Right lobe of liver (tissue), 6 donors: Measurements from ENCODE around the gene DNLZ. TPM values are rescaled to one million over a fixed set of nuclear protein-coding genes. Genes with fewer than 3 reads are reported as not detected.

Source experiments
- ATAC-seq, 4 donors: fragments of 200-7000 bp; cut with Tn5 transposase; one replicate each; pipeline ENCODE4 v1.9.1; 2020; ENCODE audit warnings: mild to moderate bottlenecking in 4 of 4, moderate library complexity in 4 of 4
- DNase-seq, 3 donors: peaks; one replicate each; pipeline ENCODE4 v3.0.0-alpha.2; 2020
- H3K27ac ChIP-seq, 3 donors: fragments of 200-600 bp; one replicate each; pipeline ENCODE4 v1.8.0; 2022
- H3K27me3 ChIP-seq, 2 donors: fragments of 200-600 bp; one replicate each; pipeline ENCODE4 v1.8.0; 2022
- H3K36me3 ChIP-seq, 4 donors: fragments of 200-600 bp; sonication (generic) in 1 of 4; one replicate each; pipeline versions ENCODE4 v1.5.1 to v1.8.0; 2017 to 2022; ENCODE audit warnings: control low read depth in 1 of 4
- H3K4me1 ChIP-seq, 4 donors: fragments of 200-600 bp; sonication (generic) in 1 of 4; one replicate each; pipeline versions ENCODE4 v1.5.1 to v1.8.0; 2017 to 2022; ENCODE audit warnings: control low read depth in 1 of 4
- H3K4me3 ChIP-seq, 3 donors: fragments of 200-600 bp; one replicate each; pipeline ENCODE4 v1.8.0; 2022
- H3K9me3 ChIP-seq, 4 donors: fragments of 200-600 bp; sonication (generic) in 1 of 4; one replicate each; pipeline versions ENCODE4 v1.5.1 to v1.8.0; 2017 to 2022; ENCODE audit warnings: control low read depth in 1 of 4
- POLR2A ChIP-seq: fragments of 450-650 bp; IDR thresholded peaks from one replicate; pipeline ENCODE4 v1.6.1; 2017; ENCODE audit warnings: antibody characterized with exemption, mild to moderate bottlenecking
- WGBS: methylation state at CpG from one replicate; pipeline ENCODE4 v1.1.6; 2018; ENCODE audit warnings: low coverage, low lambda C conversion rate; ENCODE audit not compliant: insufficient coverage; ENCODE audit errors: missing lambda C conversion rate; 5-methylcytosine and 5-hydroxymethylcytosine counted together
- intact Hi-C, 2 donors: fragments of 100-400 bp; cut with DNase I; formaldehyde crosslinking; loops; one replicate each; pipeline versions ENCODE4 v1.11.2 to v1.14.1; 2022
- total RNA-seq, 6 experiments: library from RNA; depleted of rRNA in 2 of 6; stranded (reverse); fragments of >200 nt in 2 of 6; fragmentation: NEBNext Ultra II Directional in 3 of 6; extraction: Animal tissue kit (Norgen Biotek cat#: 25700) in 3 of 6; gene quantifications; one replicate each; pipeline versions ENCODE4 v1.1.0 to v1.2.4, GENCODE V29; 2016 to 2023
- TF ChIP-seq, protein P1 (sequence below), 4 donors: fragments of 200-600 bp in 3 of 4; fragments of 450-650 bp in 1 of 4; IDR thresholded peaks; one replicate each; pipeline versions ENCODE4 v1.5.1 to v1.8.0; 2016 to 2022; ENCODE audit warnings: antibody characterized with exemption in 4 of 4, mild to moderate bottlenecking in 2 of 4
- donor health status: DM: no; HTN: yes; CAD: no.
- donor health status: DM: no; HTN: no; CAD: no.
- donor health status: DM: no; HTN: no; CAD: no.
- donor health status: DM: no; HTN: yes; CAD: no.
- donor health status: DM: no; HTN: yes; CAD: no.

DNLZ gene
- total RNA-seq, 6 experiments from 2014 or later = 5.0 to 26.0 (median 10.4) TPM

DNA sequence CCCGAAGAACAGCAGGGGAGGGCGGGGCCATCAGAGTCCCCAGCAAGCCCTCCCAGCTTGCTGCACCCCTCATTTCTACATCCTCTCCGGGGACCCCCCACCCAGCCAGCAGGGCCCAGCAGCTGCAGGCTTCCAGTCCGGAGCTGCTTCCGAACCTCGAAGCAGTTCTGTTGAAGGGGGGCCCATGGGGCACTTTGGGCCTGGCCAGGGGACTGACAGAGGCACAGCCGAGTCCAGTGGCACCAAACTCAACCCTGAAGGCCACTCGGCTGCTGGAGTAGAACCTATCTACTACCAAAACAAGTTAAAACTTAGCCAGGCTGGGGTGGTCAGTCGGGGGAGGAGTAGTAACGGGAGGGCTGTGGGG is 51.6 kb downstream of the DNLZ start:
- TF ChIP-seq POLR2A = no peak
- TF ChIP-seq, protein P1, sequence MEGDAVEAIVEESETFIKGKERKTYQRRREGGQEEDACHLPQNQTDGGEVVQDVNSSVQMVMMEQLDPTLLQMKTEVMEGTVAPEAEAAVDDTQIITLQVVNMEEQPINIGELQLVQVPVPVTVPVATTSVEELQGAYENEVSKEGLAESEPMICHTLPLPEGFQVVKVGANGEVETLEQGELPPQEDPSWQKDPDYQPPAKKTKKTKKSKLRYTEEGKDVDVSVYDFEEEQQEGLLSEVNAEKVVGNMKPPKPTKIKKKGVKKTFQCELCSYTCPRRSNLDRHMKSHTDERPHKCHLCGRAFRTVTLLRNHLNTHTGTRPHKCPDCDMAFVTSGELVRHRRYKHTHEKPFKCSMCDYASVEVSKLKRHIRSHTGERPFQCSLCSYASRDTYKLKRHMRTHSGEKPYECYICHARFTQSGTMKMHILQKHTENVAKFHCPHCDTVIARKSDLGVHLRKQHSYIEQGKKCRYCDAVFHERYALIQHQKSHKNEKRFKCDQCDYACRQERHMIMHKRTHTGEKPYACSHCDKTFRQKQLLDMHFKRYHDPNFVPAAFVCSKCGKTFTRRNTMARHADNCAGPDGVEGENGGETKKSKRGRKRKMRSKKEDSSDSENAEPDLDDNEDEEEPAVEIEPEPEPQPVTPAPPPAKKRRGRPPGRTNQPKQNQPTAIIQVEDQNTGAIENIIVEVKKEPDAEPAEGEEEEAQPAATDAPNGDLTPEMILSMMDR (IDR thresholded peaks at IDR 0.05) = no peak
- no peak for DNase-seq

DNA sequence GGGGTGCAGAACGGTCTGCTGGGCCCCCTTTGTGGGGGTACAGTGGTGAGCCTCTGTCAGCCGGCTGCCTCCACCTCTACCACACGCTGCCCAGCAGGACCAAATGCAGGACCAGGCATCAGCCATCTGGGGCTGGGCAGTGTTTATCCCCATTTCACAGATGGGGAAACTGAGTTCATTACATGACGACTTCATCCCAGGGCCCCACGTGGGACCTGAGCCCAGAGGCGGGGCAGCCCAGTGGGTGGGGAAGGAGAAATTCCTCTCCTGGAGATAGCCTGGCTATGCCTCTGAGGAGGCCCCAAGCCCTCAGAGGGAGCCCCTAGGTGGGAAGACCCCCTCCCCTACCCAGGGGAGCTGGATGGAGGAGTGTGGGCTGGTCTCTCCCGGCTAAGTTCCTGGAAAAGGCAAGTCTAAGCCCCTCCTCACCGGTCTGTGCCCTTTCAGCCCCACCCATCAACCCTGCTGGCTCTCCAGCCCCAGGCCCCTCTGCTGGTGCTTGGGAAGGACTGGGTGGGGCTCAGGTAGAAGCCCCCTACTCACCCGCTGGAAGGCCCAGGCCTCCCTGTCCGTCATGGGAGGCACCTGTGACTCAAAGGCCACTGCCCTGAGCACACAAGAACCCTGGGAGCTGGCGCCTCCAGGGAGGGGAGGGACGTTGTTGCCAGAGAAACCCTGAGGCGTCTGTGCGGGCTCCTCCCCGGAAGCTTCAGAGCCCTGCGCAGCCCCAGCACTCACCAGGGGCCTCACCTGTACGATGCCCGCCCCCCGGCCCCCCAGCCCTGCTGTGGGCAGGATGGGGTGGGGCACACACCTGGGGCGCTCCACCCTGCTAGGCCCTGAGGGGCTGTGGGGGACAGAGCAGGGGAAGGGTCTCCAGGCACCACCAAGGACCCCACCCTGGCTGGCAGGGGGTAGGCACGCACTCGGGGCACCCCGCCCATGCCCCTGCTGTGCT is 52.2 kb downstream of the DNLZ start:
- ATAC-seq (peak in 1 of 4 donors; percentile 73), DNase-seq (no peak)
- Histone ChIP-seq H3K27me3 (no peaks in the 10 kb centered on the region), H3K36me3 (no peaks in the 10 kb centered on the region), H3K9me3 (peaks cover 0 to 4% (median 0%) of the 10 kb centered on the region in 4 donors), H3K4me3 (no peak overlapping the region), H3K27ac (no peak overlapping the region), H3K4me1 (no peaks in the 10 kb centered on the region)
- no peak for TF ChIP-seq POLR2A
- TF ChIP-seq, protein P1 (IDR thresholded peaks at IDR 0.05) = no peak
- intact Hi-C loops = no loop called here
- no CpG with 5 or more reads among the region's 23 CpGs for WGBS

More for the DNA sequence above, 51.6 kb downstream of the DNLZ start:
- Histone ChIP-seq H3K36me3 (no peaks in the 10 kb centered on the region), H3K27ac (no peak overlapping the region), H3K27me3 (no peaks in the 10 kb centered on the region), H3K4me3 (no peak overlapping the region), H3K4me1 (no peaks in the 10 kb centered on the region), H3K9me3 (peaks cover 0 to 4% (median 0%) of the 10 kb centered on the region in 4 donors)
- WGBS = no CpG with 5 or more reads among the region's 10 CpGs
- ATAC-seq = no peak
- intact Hi-C loops = no loop called here

DNA sequence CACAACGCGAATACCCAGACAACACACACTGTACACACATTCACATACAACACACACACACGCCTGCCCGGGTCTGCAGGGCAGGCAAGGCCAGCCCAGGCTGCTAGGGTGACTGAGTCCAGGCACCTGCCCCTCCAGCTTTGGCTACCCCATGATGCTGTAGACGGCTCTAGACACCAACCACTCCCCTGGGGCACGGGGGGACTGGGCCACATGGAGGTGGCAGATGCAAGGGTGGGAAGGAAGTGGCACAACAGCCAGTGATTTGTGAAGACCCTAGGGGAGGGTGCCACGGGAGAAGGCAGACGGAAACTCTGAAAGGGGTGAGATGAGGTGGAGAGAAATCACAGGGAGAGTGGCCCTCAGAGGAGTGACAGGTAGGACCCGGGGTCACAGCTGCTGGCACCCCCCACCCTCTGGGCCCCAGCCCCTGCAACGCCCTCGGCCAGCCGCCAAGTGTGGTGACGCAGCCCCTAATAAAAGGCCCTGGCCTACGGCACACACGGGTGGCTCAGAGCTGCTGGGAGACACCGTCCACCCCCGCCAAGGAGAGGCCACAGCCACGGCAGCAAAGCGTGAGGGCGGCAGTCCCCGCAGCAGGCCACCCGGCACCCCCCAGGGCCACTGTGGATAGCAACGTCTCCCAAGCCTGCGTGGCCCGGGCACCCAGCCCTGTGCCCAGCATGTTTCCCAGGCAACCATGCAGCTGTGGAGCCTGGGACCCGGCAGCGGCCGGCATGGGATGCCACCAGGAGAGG is 53.1 kb downstream of the DNLZ start:
- H3K27ac ChIP-seq = no peak overlapping the region
- no peaks in the 10 kb centered on the region for H3K27me3 ChIP-seq
- TF ChIP-seq POLR2A = no peak
- TF ChIP-seq, protein P1 (IDR thresholded peaks at IDR 0.05) = no peak
- H3K4me3 ChIP-seq = no peak overlapping the region
- peaks cover 0 to 4% (median 0%) of the 10 kb centered on the region in 4 donors for H3K9me3 ChIP-seq
- 35% methylated on average over 6 of the region's 28 CpGs for WGBS
- ATAC-seq (no peak), DNase-seq (no peak)
- no peaks in the 10 kb centered on the region for H3K36me3 ChIP-seq
- intact Hi-C loops = no loop called here
- no peaks in the 10 kb centered on the region for H3K4me1 ChIP-seq

DNA sequence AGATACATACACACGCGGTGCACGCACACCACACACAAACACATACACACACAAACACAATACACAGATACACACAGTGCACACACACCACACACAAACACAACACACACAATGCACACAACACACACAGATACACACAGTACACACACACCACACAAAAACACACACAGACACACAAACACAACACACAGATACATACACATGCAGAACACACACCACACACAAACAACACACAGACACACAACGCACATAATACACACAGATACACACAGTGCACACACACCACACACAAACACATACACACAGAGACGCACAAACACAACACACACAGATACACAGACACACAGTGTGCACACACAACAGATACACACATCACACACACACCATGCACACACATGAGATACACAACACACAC is 53.7 kb downstream of the DNLZ start:
- Histone ChIP-seq H3K9me3 (peaks cover 0 to 4% (median 0%) of the 10 kb centered on the region in 4 donors), H3K27me3 (no peaks in the 10 kb centered on the region), H3K4me3 (no peak overlapping the region), H3K36me3 (no peaks in the 10 kb centered on the region), H3K4me1 (no peaks in the 10 kb centered on the region), H3K27ac (no peak overlapping the region)
- no peak for TF ChIP-seq POLR2A
- TF ChIP-seq, protein P1 (IDR thresholded peaks at IDR 0.05) = no peak
- no peak for ATAC-seq
- intact Hi-C loops = no loop called here
- DNase-seq = no peak
- WGBS = 58% methylated on average over 3 of the region's 5 CpGs

Other genes starting within 250 kb of the DNLZ start
- gene TMEM250, start 244.9 kb downstream of the DNLZ start, total RNA-seq = 10 to 100 TPM; 12.4 to 29.7 (median 15.4) TPM
- not detected for gene LHX3, start 158.6 kb downstream of the DNLZ start, total RNA-seq
- gene QSOX2, start 117.9 kb downstream of the DNLZ start, total RNA-seq = 1 to 10 TPM; 2.9 to 8.7 (median 6.4) TPM
- under 1 TPM in 3 of 6 experiments, not detected in 3; 0.09 to 0.80 (median 0.62) TPM for gene CCDC187, start 59.6 kb downstream of the DNLZ start, total RNA-seq
- gene GPSM1, start 36.2 kb downstream of the DNLZ start, total RNA-seq = 1 to 10 TPM; 1.3 to 4.8 (median 4.1) TPM
- gene CARD9, start 9.9 kb upstream of the DNLZ start, total RNA-seq = 1 to 10 TPM in 3 of 6 experiments, under 1 TPM in 3; 0.48 to 1.6 (median 1.1) TPM
- gene SNAPC4, start 36.4 kb upstream of the DNLZ start, total RNA-seq = 1 to 10 TPM; 3.8 to 6.5 (median 5.4) TPM
- gene ENTR1, start 46.9 kb upstream of the DNLZ start, total RNA-seq = 10 to 100 TPM; 27.9 to 53.5 (median 35.4) TPM
- gene PMPCA, start 46.9 kb upstream of the DNLZ start, total RNA-seq = 10 to 100 TPM; 49.6 to 64.9 (median 52.8) TPM
- 1 to 10 TPM; 5.9 to 7.6 (median 6.0) TPM for gene INPP5E, start 76.1 kb upstream of the DNLZ start, total RNA-seq
- gene SEC16A, start 119.3 kb upstream of the DNLZ start, total RNA-seq = 100 to 1,000 TPM in 2 of 6 experiments, 10 to 100 TPM in 4; 46.9 to 108 (median 72.0) TPM
- 10 to 100 TPM; 17.4 to 26.2 (median 19.3) TPM for gene NOTCH1, start 182.3 kb upstream of the DNLZ start, total RNA-seq